Stimulated activated CD8-positive, alpha-beta memory T cell treated with anti-CD3 and anti-CD28 coated beads, Interleukin-15, amount 100 ng/mL, for 24 hours (primary cell): Measurements from ENCODE around the gene PTOV1.

Experiments
- DNase-seq: peaks from one replicate; pipeline ENCODE4 v3.0.0-alpha.2; 2020; ENCODE audit warnings: low read depth

The PTOV1 gene

DNA sequence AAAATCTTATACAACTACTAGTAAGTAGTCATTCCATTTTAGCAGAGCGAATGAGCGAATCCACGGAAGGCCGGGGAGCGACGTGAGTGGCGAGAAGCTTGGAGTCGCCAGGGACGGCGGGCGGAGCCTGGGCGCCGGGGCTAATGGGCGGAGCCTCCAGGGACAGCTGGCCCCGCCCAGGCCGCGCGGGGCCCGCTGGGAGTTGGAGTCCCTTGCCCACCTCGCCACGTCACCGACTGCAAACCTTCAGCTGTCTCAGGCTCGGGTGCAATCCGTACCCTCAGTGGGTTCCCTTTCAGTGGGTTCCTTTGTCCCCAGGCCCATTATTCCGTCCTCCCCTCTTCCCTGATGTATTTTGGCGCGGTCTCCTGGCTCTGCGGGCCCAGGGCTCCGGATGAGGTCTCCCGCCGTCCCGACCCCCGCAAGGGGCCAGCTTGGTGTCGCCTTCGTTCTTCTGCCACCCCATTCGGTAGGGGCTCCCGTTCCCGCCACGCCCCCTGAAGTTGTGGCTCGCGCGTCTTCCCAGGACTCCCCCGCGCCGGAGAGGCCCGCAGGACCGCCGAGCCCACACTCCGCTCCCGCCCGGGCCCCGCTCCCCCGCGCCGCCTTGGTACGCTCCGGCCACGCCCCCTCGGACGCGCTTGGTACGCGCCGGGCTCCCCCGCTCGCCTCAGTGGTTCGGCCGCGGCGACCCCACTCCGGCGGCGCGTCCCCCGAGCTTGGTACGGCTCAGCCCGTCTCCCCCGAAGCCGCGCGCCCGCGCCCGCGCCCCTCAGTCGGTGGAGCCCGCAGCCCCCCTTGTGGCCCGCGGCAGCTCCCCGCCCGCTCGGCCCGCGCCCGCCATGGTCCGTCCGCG lies at the start of gene PTOV1:
PTOV1 (plus strand) TSS at position 673 of the 856 bp plus-strand sequence.
- DNase-seq = peak; percentile 90

DNA sequence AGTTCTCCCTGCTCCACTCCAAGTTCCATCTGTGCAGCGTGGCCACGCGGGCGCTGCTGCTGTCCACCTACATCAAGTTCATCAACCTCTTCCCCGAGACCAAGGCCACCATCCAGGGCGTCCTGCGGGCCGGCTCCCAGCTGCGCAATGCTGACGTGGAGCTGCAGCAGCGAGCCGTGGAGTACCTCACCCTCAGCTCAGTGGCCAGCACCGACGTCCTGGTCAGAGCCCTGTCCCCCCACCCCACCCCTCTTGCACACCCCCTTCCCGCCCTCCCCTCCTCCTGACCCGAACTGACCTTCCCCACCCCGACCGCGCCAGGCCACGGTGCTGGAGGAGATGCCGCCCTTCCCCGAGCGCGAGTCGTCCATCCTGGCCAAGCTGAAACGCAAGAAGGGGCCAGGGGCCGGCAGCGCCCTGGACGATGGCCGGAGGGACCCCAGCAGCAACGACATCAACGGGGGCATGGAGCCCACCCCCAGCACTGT lies 49.5 kb upstream of the PTOV1 start:
- no peak for DNase-seq

DNA sequence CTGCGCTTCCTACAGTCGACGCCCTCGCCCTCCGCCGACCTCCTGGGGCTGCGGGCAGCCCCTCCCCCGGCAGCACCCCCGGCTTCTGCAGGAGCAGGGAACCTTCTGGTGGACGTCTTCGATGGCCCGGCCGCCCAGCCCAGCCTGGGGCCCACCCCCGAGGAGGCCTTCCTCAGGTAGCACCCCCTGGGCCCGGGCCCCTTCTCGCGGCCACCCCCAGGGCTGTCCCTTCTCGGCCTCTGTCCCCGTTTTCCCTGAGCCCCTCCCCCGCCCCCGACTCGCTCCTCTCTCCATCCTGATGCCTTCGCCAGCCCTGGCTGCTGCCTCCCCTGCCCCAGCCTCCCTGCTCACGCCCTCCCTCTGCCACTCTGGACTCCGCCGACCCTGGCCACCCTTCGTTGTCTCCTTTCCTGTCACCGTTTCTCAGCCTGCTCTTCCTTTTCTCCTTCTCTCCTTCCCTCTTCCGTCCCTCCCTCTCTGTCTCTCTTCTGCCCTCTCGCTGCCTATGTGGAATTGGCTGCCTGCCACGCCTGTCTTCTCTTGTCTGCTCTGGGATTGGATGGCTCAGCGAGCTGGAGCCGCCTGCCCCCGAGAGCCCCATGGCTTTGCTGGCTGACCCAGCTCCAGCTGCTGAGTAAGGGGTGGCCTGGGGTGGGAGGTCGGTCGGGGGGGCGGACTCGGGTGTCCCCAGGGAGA lies 48.8 kb upstream of the PTOV1 start:
- DNase-seq = no peak

DNA sequence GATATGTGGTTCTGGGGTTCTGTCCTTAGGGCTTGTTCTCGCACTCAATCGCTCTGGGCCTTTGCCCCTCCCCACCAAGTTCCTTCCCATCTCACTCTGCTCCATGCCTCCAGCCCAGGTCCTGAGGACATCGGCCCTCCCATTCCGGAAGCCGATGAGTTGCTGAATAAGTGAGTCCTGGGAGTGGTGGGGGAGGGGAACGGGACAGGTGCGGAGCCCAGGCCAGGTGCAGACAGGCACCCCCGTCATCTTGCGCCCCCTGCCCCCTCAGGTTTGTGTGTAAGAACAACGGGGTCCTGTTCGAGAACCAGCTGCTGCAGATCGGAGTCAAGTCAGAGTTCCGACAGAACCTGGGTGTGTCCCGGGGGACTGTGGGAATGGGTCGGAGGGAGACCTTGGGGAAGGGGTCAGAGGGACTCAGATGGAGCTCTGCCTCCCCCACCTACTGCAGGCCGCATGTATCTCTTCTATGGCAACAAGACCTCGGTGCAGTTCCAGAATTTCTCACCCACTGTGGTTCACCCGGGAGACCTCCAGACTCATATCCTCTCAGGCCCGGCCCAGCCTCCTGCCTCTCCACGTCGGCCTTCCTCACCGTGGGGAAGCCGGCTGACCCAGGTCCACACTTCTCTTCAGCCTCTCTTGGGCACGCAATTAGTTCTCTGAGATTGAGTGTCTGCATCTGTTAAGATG lies 48.0 kb upstream of the PTOV1 start:
- no peak for DNase-seq

DNA sequence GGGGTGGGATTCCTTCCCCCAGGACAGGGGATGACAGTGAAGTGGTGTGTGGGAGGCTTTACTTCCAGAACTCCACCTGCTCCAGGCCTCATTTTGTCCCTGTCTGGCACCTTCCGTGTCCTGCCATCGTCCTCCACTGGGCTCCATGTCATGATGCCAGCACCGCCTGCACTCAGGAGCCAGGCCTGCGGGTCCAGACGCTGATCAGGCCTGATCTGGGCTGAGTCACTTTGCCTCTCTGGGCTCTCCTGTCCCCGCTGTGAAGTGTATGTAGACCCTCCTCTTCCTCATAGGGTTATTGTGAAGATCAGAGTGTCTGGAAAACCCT lies 47.5 kb upstream of the PTOV1 start:
- no peak for DNase-seq

GRCh38 chr19:49805822-49806619 lies 44.9 kb upstream of the PTOV1 start:
- no peak for DNase-seq

- DNase-seq = no peak
Observed at GRCh38 chr19:49806620-49806959, 44.4 kb upstream of the PTOV1 start.

GRCh38 chr19:49807058-49807903 lies 43.7 kb upstream of the PTOV1 start:
- no peak for DNase-seq

DNA sequence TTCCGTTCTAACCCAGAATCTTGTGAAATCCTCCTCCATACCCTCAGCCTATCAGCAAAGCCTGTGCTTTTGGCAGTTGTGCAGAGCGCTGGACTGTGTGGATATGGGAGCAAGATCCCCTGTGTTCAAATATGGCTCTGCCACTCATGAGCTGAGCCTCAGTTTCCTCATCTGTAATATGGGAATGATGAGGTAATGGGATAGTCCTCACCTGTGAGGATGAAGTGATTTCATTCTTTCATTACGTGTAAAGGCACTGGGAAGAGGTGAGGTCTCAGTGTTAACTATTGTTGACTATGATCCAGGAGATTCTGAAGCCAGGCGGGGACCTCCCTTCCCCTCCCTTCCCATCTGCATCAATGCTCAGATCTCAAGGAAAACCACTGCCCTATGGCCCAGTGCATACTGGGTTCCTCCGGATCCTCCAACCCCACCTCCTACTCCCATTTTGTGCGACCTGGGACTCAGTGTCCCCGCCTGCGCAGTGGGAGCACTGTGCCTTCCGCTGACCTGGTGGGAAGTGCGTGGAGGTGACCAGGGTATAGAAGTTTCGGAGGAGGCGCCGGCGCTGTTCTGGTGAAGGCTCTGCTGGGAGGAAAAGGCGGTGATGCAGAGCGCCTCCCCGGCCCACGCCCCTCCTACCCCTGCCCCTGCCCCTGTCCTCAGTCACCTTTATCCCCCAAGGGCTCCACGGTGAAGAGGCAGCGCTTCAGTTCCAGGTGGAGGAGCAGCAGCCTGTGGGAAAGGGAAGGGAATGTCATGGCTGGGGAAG lies 42.9 kb upstream of the PTOV1 start:
- no peak for DNase-seq

GRCh38 chr19:49808711-49809159 lies 42.2 kb upstream of the PTOV1 start:
- DNase-seq = peak; percentile 56

DNA sequence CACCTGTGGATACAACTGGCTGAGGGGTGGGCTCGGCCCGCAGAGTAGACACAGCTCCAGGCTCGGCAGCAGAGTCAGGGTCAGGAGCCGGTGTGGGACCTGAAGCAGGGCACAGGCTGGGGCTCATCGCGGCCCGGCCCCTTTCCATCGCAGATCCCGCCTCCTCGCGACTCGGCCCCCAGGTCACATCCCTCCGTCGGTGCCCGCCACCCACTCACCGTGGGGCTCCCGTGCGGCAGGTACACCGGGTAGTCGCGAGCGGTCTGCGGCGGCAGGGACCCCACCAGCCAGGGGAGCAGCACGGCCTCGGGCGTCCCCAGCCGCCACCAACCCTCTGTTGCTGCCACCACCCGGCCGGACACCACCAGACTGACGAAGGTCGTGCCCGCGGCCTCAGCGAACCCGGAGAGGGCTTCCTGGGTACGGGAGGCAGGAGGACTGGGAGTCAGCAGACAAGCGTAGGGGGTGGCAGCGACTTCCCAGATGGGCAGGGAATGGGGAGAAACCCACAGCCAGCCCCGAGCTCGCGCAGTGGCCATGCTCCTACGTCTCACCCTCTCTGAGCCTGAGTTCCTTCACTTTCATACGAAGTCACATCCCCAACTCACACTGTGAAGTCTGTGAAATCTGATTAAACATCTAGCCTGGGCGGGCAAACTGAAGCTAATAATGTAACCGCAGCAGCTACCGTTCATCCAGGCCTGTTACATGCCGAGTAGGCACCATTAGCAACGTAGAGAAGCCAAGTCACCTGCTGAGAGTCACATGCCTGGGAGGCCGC lies 41.6 kb upstream of the PTOV1 start:
- no peak for DNase-seq

DNA sequence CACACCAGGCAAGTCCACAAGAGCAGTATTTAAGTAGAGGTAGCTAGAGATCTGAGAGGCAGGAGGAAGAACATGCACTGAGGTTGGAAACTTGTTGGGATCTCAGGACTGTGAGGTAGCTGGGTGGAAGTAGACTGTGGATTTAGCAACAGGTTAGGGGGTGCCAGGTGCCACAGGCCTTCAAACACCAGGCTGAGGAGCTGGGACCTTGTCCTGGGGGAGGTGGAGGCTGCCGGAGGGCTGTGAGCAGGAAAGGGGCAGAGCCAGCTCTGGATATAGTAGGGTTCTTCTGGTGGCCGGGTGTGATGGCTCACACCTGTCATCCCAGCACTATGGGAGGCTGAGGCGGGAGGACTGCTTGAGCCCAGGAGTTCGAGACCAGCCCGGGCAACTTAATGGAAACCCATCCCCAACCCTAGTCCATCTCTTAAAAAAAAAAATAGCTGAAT lies 41.0 kb upstream of the PTOV1 start:
- no peak for DNase-seq

- no peak for DNase-seq
Observed at GRCh38 chr19:49811328-49811727, 39.6 kb upstream of the PTOV1 start.

DNA sequence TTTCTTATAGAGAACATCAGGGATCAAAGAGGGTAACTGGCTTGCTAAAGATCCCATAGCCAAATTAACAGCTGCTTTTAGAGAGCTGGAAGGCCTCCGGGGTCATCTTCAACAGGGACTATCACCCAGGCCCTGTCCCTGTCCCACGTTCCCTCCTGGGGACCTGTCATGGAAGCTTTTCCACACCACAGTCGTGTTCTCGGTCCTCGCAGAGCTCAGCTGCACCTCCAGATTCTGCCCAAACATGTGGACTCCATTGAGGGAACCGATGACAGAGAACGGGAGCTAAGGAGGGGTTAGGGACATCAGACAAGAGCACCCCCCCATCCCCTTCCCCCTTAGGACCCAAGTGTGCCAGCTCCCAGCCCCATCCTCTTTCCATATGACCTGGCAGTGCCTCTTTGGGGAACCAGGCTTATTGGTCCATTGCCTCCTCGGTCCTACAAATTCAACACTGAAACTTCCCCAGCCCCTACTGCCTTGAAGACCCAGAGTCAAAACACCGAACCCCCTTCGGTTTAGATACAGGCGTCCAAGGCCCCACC lies 38.4 kb upstream of the PTOV1 start:
- DNase-seq = no peak

DNA sequence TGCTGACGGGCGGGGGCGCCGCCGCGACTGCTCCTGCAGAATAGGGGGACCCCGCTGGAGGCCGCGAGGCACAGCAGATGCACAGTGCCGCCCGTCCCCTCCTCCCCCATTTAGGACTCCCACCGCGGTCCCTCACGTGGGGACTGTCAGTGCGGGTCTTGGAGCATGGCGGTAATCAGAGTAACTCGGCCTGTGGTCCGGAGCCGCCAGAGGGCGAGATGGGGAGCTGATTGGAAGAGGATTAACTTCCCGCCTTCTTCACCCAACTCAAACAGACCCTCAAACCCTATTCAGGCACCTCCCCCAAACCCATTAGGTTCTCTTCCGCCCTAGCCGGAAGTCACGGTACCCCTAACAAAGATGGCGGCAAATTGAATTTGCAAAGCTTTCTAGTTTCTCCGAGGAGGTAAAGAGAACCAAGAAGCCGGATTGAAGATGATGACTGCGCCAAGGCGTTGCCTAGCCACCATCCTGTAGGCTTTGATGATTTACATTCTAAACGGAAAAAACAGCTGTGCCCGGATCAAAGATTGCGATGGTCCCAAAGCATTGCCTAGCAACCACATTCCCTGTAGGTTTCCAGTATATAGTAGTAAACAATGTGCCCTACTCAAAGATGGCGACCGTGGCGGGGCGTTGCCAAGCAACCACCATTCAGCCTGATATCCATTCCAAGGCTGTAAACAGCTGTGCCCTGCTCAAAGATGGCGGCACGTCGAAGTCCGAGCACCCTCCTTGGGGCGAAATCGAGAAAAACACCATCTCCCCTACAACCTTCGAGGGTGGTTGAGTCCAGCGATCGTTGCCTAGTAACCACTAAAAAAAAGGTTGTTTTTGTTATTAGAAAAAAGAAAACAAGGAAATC lies 37.7 kb upstream of the PTOV1 start, which contains the start of gene FUZ:
FUZ (minus strand) TSS at position 296 of the 865 bp plus-strand sequence; CDS start at position 110, 186 bp downstream.
- peak; percentile 66 for DNase-seq

DNA sequence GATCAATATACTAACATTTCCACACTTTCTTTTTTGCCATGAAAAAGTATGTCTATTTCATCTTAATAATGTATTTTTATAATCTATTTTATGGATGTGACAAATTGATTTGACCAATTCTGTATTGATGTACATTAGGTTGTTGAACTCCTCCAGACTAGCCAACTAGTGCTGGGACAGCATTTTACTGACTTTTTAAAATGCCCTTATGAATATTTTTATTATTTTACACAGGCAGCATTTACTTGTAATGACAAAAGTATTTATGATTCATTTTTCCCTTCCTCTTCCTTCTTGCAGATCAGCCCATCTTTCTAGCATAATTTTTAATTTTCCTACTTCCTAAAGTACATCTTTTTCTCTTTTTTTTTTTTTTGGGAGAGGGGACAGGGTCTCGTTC lies 36.9 kb upstream of the PTOV1 start:
- DNase-seq = no peak

- no peak for DNase-seq
Observed at GRCh38 chr19:49816590-49816989, 34.4 kb upstream of the PTOV1 start.
